Stimulated activated memory B cell treated with anti-CD40 and anti-IgM and Interleukin-4, amounts not matched to agents 10 μg/mL and 1 μg/mL and 100 μg/mL, for 72 hours (primary cell): ENCODE results near the gene SLC45A1.

Source experiments
- ATAC-seq: fragments of 150-1000 bp; cut with Tn5 transposase; 2 replicates; pipeline ENCODE4 v1.10.0; 2021
- H3K27ac Mint-ChIP-seq: one replicate; pipeline ENCODE4 v1.8.0; 2022; ENCODE audit warnings: mild to moderate bottlenecking, mixed read lengths
- H3K27me3 Mint-ChIP-seq: one replicate; pipeline ENCODE4 v1.8.0; 2022; ENCODE audit warnings: mixed read lengths
- H3K36me3 Mint-ChIP-seq: one replicate; pipeline ENCODE4 v1.8.0; 2022; ENCODE audit warnings: mixed read lengths
- H3K4me1 Mint-ChIP-seq: one replicate; pipeline ENCODE4 v1.8.0; 2022; ENCODE audit warnings: mixed read lengths
- H3K4me3 Mint-ChIP-seq: one replicate; pipeline ENCODE4 v1.8.0; 2022; ENCODE audit warnings: mild to moderate bottlenecking, moderate library complexity, mixed read lengths
- H3K9me3 Mint-ChIP-seq: one replicate; pipeline ENCODE4 v1.8.0; 2022; ENCODE audit warnings: mixed read lengths

Gene SLC45A1

GRCh38 chr1:8352471-8352845, 34.5 kb downstream of the SLC45A1 start:
- Mint-ChIP-seq H3K4me3 (no peak overlapping the region), H3K4me1 (peaks cover 6% of the 10 kb centered on the region), H3K9me3 (no peaks in the 10 kb centered on the region), H3K27me3 (no peaks in the 10 kb centered on the region), H3K36me3 (peaks cover 36% of the 10 kb centered on the region), H3K27ac (no peak overlapping the region)
- no peak for ATAC-seq

- Mint-ChIP-seq H3K36me3 (peaks cover 42% of the 10 kb centered on the region), H3K9me3 (no peaks in the 10 kb centered on the region), H3K27ac (no peak overlapping the region), H3K4me3 (no peak overlapping the region), H3K4me1 (peaks cover 6% of the 10 kb centered on the region), H3K27me3 (no peaks in the 10 kb centered on the region)
- no peak for ATAC-seq
Observed at GRCh38 chr1:8352886-8353785, 35.2 kb downstream of the SLC45A1 start.

- no peak overlapping the region for H3K27ac Mint-ChIP-seq
Observed at GRCh38 chr1:8354038-8354437, 36.1 kb downstream of the SLC45A1 start.

GRCh38 chr1:8355439-8356255, 37.7 kb downstream of the SLC45A1 start:
- Mint-ChIP-seq H3K4me1 (no peaks in the 10 kb centered on the region), H3K9me3 (no peaks in the 10 kb centered on the region), H3K4me3 (no peak overlapping the region), H3K27ac (no peak overlapping the region), H3K36me3 (peaks cover 57% of the 10 kb centered on the region), H3K27me3 (no peaks in the 10 kb centered on the region)
- no peak for ATAC-seq

More at GRCh38 chr1:8354038-8354437, 36.1 kb downstream of the SLC45A1 start:
- peaks cover 50% of the 10 kb centered on the region for H3K36me3 Mint-ChIP-seq
- no peak overlapping the region for H3K4me3 Mint-ChIP-seq
- H3K27me3 Mint-ChIP-seq, result no peaks in the 10 kb centered on the region
- H3K4me1 Mint-ChIP-seq, result peaks cover under 1% of the 10 kb centered on the region
- no peak for ATAC-seq
- no peaks in the 10 kb centered on the region for H3K9me3 Mint-ChIP-seq

- Mint-ChIP-seq H3K4me1 (no peaks in the 10 kb centered on the region), H3K36me3 (peaks cover 65% of the 10 kb centered on the region), H3K27ac (peak overlapping the region; percentile 34), H3K9me3 (no peaks in the 10 kb centered on the region), H3K27me3 (no peaks in the 10 kb centered on the region), H3K4me3 (no peak overlapping the region)
- no peak for ATAC-seq
Observed at GRCh38 chr1:8356256-8357209, 38.6 kb downstream of the SLC45A1 start.

GRCh38 chr1:8357329-8358101, 39.6 kb downstream of the SLC45A1 start:
- ATAC-seq, result no peak
- peak overlapping the region; percentile 34 for H3K27ac Mint-ChIP-seq
- no peaks in the 10 kb centered on the region for H3K9me3 Mint-ChIP-seq
- no peaks in the 10 kb centered on the region for H3K4me1 Mint-ChIP-seq
- peaks cover 66% of the 10 kb centered on the region for H3K36me3 Mint-ChIP-seq
- H3K4me3 Mint-ChIP-seq, result no peak overlapping the region
- H3K27me3 Mint-ChIP-seq, result no peaks in the 10 kb centered on the region

- Mint-ChIP-seq H3K4me1 (no peaks in the 10 kb centered on the region), H3K9me3 (no peaks in the 10 kb centered on the region), H3K27me3 (no peaks in the 10 kb centered on the region), H3K4me3 (no peak overlapping the region), H3K36me3 (peaks cover 67% of the 10 kb centered on the region), H3K27ac (no peak overlapping the region)
- no peak for ATAC-seq
Observed at GRCh38 chr1:8358241-8358896, 40.5 kb downstream of the SLC45A1 start.

- Mint-ChIP-seq H3K9me3 (no peaks in the 10 kb centered on the region), H3K4me3 (no peak overlapping the region), H3K27ac (no peak overlapping the region), H3K4me1 (no peaks in the 10 kb centered on the region), H3K36me3 (peaks cover 74% of the 10 kb centered on the region), H3K27me3 (no peaks in the 10 kb centered on the region)
- ATAC-seq, result no peak
Observed at GRCh38 chr1:8358897-8359616, 41.1 kb downstream of the SLC45A1 start.

- no peaks in the 10 kb centered on the region for H3K27me3 Mint-ChIP-seq
- H3K4me1 Mint-ChIP-seq, result no peaks in the 10 kb centered on the region
- H3K36me3 Mint-ChIP-seq, result peaks cover 68% of the 10 kb centered on the region
- H3K9me3 Mint-ChIP-seq, result no peaks in the 10 kb centered on the region
- no peak overlapping the region for H3K27ac Mint-ChIP-seq
- no peak overlapping the region for H3K4me3 Mint-ChIP-seq
- peak; percentile 51 for ATAC-seq
Observed at GRCh38 chr1:8359617-8360481, 41.9 kb downstream of the SLC45A1 start.

- H3K36me3 Mint-ChIP-seq, result peaks cover 64% of the 10 kb centered on the region
- H3K27ac Mint-ChIP-seq, result no peak overlapping the region
Observed at GRCh38 chr1:8360493-8361197, 42.7 kb downstream of the SLC45A1 start.

GRCh38 chr1:8361198-8361849, 43.4 kb downstream of the SLC45A1 start:
- H3K4me3 Mint-ChIP-seq, result no peak overlapping the region
- H3K9me3 Mint-ChIP-seq, result no peaks in the 10 kb centered on the region
- peaks cover 8% of the 10 kb centered on the region for H3K4me1 Mint-ChIP-seq
- H3K36me3 Mint-ChIP-seq, result peaks cover 60% of the 10 kb centered on the region
- no peak for ATAC-seq
- H3K27me3 Mint-ChIP-seq, result no peaks in the 10 kb centered on the region
- H3K27ac Mint-ChIP-seq, result no peak overlapping the region

More at GRCh38 chr1:8360493-8361197, 42.7 kb downstream of the SLC45A1 start:
- Mint-ChIP-seq H3K9me3 (no peaks in the 10 kb centered on the region), H3K4me3 (no peak overlapping the region), H3K4me1 (peaks cover under 1% of the 10 kb centered on the region), H3K27me3 (no peaks in the 10 kb centered on the region)
- ATAC-seq, result peak; percentile 10

- no peak for ATAC-seq
- H3K36me3 Mint-ChIP-seq, result peaks cover 53% of the 10 kb centered on the region
- H3K4me1 Mint-ChIP-seq, result peaks cover 21% of the 10 kb centered on the region
- H3K27ac Mint-ChIP-seq, result no peak overlapping the region
- no peak overlapping the region for H3K4me3 Mint-ChIP-seq
- H3K27me3 Mint-ChIP-seq, result no peaks in the 10 kb centered on the region
- no peaks in the 10 kb centered on the region for H3K9me3 Mint-ChIP-seq
Observed at GRCh38 chr1:8362701-8363101, 44.8 kb downstream of the SLC45A1 start.
